ENCODE data around the gene PRSS2. TPM values are rescaled to one million over a fixed set of nuclear protein-coding genes. Genes with fewer than 3 reads are reported as not detected.

Gene PRSS2
- total RNA-seq, 1 experiment from 2014 or later, result 27.6 TPM

- TF ChIP-seq ARID4B (CRISPR knock-in tag; IDR thresholded peaks at IDR 0.05; ENCODE audit: borderline replicate concordance) (no peak), ATF6 (CRISPR knock-in tag; IDR thresholded peaks at IDR 0.05) (no peak), HMGXB4 (CRISPR knock-in tag; IDR thresholded peaks at IDR 0.05) (no peak), ESRRA (CRISPR knock-in tag; IDR thresholded peaks at IDR 0.05; ENCODE audit: borderline replicate concordance) (no peak), ELF4 (CRISPR knock-in tag; IDR thresholded peaks at IDR 0.05; ENCODE audit: low read depth) (no peak), ZNF396 (CRISPR knock-in tag; IDR thresholded peaks at IDR 0.05; ENCODE audit: borderline replicate concordance) (no peak), ZBTB21 (CRISPR knock-in tag; IDR thresholded peaks at IDR 0.05; ENCODE audit: borderline replicate concordance) (no peak)
Observed at GRCh38 chr7:142773937-142774744, 3.4 kb downstream of the PRSS2 start (continued).

- ChIA-PET POLR2A (no interaction called here), CTCF (interaction anchor here (0.8 to 1.2 kb wide), 3 partner anchors 8 to 142 kb away, joined by 3 to 5 read pairs (median 3); no protein-coding TSS in a partner anchor)
- H3K4me3 Mint-ChIP-seq, result no peak overlapping the region
- ATAC-seq, result no peak
- H3K27ac Mint-ChIP-seq, result no peak overlapping the region
- H3K4me1 Mint-ChIP-seq, result peaks cover 7% of the 10 kb centered on the region; the same call in 1 of the 2 replicates
- H3K36me3 Mint-ChIP-seq, result no peaks in the 10 kb centered on the region
- no peaks in the 10 kb centered on the region; the same call in 1 of the 2 replicates for H3K27me3 Mint-ChIP-seq (ENCODE audit: low read depth)
- peaks cover 13% of the 10 kb centered on the region for H3K9me3 Mint-ChIP-seq
- no peak for DNase-seq (ENCODE audit: low spot score)
- TF ChIP-seq ZNF232 (CRISPR knock-in tag; IDR thresholded peaks at IDR 0.05) (no peak), AR (CRISPR knock-in tag; IDR thresholded peaks at IDR 0.05) (no peak), E2F1 (CRISPR knock-in tag; IDR thresholded peaks at IDR 0.05) (no peak), ZNF416 (CRISPR knock-in tag; IDR thresholded peaks at IDR 0.05) (no peak), CREB1 (CRISPR knock-in tag; IDR thresholded peaks at IDR 0.05) (no peak), GTF2I (CRISPR knock-in tag; conservative IDR thresholded peaks at IDR 0.05) (no peak), ZSCAN18 (CRISPR knock-in tag; IDR thresholded peaks at IDR 0.05) (no peak), GRHL2 (CRISPR knock-in tag; IDR thresholded peaks at IDR 0.05; ENCODE audit: insufficient replicate concordance, severe bottlenecking) (no peak), ZNF263 (CRISPR knock-in tag; IDR thresholded peaks at IDR 0.05; ENCODE audit: low read depth) (no peak), SMAD3 (CRISPR knock-in tag; IDR thresholded peaks at IDR 0.05; ENCODE audit: borderline replicate concordance) (no peak), PREB (CRISPR knock-in tag; IDR thresholded peaks at IDR 0.05; ENCODE audit: borderline replicate concordance) (no peak), ATF1 (CRISPR knock-in tag; IDR thresholded peaks at IDR 0.05) (no peak)
Observed at GRCh38 chr7:142774826-142775225, 4.1 kb downstream of the PRSS2 start.
